ENCODE data around the gene ENGASE. TPM values are rescaled to one million over a fixed set of nuclear protein-coding genes. Genes with fewer than 3 reads are reported as not detected.
"Not testable (repeated sequence)": the region's sequence is repeated elsewhere in the genome, so short reads cannot be mapped to it uniquely, and the experiment has no call there.

The ENGASE gene
- total RNA-seq = 12.5 TPM

- peaks cover 16 to 17% (median 16%) of the 10 kb centered on the region in 3 donors for H3K36me3 ChIP-seq (ENCODE audit: control insufficient read depth in 3 of 3, insufficient read depth in 3 of 3, low read length in 3 of 3)
- peak within 1 kb of the TSS; percentile 80 for H3K27ac ChIP-seq (ENCODE audit: low read depth, low read length)
- H3K9ac ChIP-seq (ENCODE audit: low read depth in 1 of 3, low read length in 3 of 3) = peak within 1 kb of the TSS; percentile 78 to 94 (median 84)
- peaks cover 21 to 39% (median 38%) of the 10 kb centered on the region in 3 donors for H3K4me1 ChIP-seq (ENCODE audit: control insufficient read depth in 3 of 3, insufficient read depth in 3 of 3, low read length in 3 of 3)
- no peaks in the 10 kb centered on the region for H3K27me3 ChIP-seq (ENCODE audit: control insufficient read depth in 3 of 3, insufficient read depth in 3 of 3, low read length in 3 of 3)
- no peaks in the 10 kb centered on the region for H3K9me3 ChIP-seq (ENCODE audit: control insufficient read depth in 3 of 3, low read length in 3 of 3)
- peak within 1 kb of the TSS; percentile 77 to 91 (median 91) for H3K4me3 ChIP-seq (ENCODE audit: low read length in 3 of 3)
Measured at GRCh38 chr17:79074649-79075445, at the start of gene ENGASE. ENGASE (plus strand) TSS chr17:79074824; CDS start chr17:79074945, 121 bp downstream.

GRCh38 chr17:79024901-79025737 lies 49.5 kb upstream of the ENGASE start:
- Histone ChIP-seq H3K27me3 (ENCODE audit: control insufficient read depth in 3 of 3, insufficient read depth in 3 of 3, low read length in 3 of 3) (peaks cover 13 to 16% (median 14%) of the 10 kb centered on the region in 3 donors), H3K4me3 (ENCODE audit: low read length in 3 of 3) (peak overlapping the region; percentile 66 to 73 (median 72)), H3K36me3 (ENCODE audit: control insufficient read depth in 3 of 3, insufficient read depth in 3 of 3, low read length in 3 of 3) (no peaks in the 10 kb centered on the region), H3K9me3 (ENCODE audit: control insufficient read depth in 3 of 3, low read length in 3 of 3) (no peaks in the 10 kb centered on the region), H3K4me1 (ENCODE audit: control insufficient read depth in 3 of 3, insufficient read depth in 3 of 3, low read length in 3 of 3) (peaks cover 68 to 73% (median 71%) of the 10 kb centered on the region in 3 donors), H3K9ac (ENCODE audit: low read depth in 1 of 3, low read length in 3 of 3) (peak overlapping the region; percentile 67 to 80 (median 79)), H3K27ac (ENCODE audit: low read depth, low read length) (peak overlapping the region; percentile 65)

GRCh38 chr17:79026376-79027273 lies 48.0 kb upstream of the ENGASE start:
- Histone ChIP-seq H3K9ac (ENCODE audit: low read depth in 1 of 3, low read length in 3 of 3) (peak overlapping the region in 2 of 3 donors; percentile 40 to 64), H3K9me3 (ENCODE audit: control insufficient read depth in 3 of 3, low read length in 3 of 3) (no peaks in the 10 kb centered on the region), H3K4me1 (ENCODE audit: control insufficient read depth in 3 of 3, insufficient read depth in 3 of 3, low read length in 3 of 3) (peaks cover 58 to 64% (median 60%) of the 10 kb centered on the region in 3 donors), H3K27ac (ENCODE audit: low read depth, low read length) (peak overlapping the region; percentile 40), H3K36me3 (ENCODE audit: control insufficient read depth in 3 of 3, insufficient read depth in 3 of 3, low read length in 3 of 3) (no peaks in the 10 kb centered on the region), H3K4me3 (ENCODE audit: low read length in 3 of 3) (peak overlapping the region; percentile 15 to 52 (median 33)), H3K27me3 (ENCODE audit: control insufficient read depth in 3 of 3, insufficient read depth in 3 of 3, low read length in 3 of 3) (peaks cover 13 to 16% (median 14%) of the 10 kb centered on the region in 3 donors)

- H3K4me3 ChIP-seq (ENCODE audit: low read length in 3 of 3) = peak overlapping the region in 2 of 3 donors; percentile 24 to 54
- no peaks in the 10 kb centered on the region for H3K36me3 ChIP-seq (ENCODE audit: control insufficient read depth in 3 of 3, insufficient read depth in 3 of 3, low read length in 3 of 3)
- peak overlapping the region; percentile 6 to 47 (median 40) for H3K9ac ChIP-seq (ENCODE audit: low read depth in 1 of 3, low read length in 3 of 3)
- peak overlapping the region; percentile 40 for H3K27ac ChIP-seq (ENCODE audit: low read depth, low read length)
- peaks cover 13 to 16% (median 14%) of the 10 kb centered on the region in 3 donors for H3K27me3 ChIP-seq (ENCODE audit: control insufficient read depth in 3 of 3, insufficient read depth in 3 of 3, low read length in 3 of 3)
- H3K4me1 ChIP-seq (ENCODE audit: control insufficient read depth in 3 of 3, insufficient read depth in 3 of 3, low read length in 3 of 3) = peaks cover 55 to 63% (median 57%) of the 10 kb centered on the region in 3 donors
- no peaks in the 10 kb centered on the region for H3K9me3 ChIP-seq (ENCODE audit: control insufficient read depth in 3 of 3, low read length in 3 of 3)
Measured at GRCh38 chr17:79027274-79027924, 47.2 kb upstream of the ENGASE start.

GRCh38 chr17:79027925-79028491 lies 46.6 kb upstream of the ENGASE start:
- Histone ChIP-seq H3K27me3 (ENCODE audit: control insufficient read depth in 3 of 3, insufficient read depth in 3 of 3, low read length in 3 of 3) (peaks cover 13 to 16% (median 14%) of the 10 kb centered on the region in 3 donors), H3K9me3 (ENCODE audit: control insufficient read depth in 3 of 3, low read length in 3 of 3) (no peaks in the 10 kb centered on the region), H3K27ac (ENCODE audit: low read depth, low read length) (peak overlapping the region; percentile 40), H3K4me3 (ENCODE audit: low read length in 3 of 3) (peak overlapping the region in 1 of 3 donors; percentile 54), H3K4me1 (ENCODE audit: control insufficient read depth in 3 of 3, insufficient read depth in 3 of 3, low read length in 3 of 3) (peaks cover 50 to 59% (median 51%) of the 10 kb centered on the region in 3 donors), H3K9ac (ENCODE audit: low read depth in 1 of 3, low read length in 3 of 3) (peak overlapping the region in 2 of 3 donors; percentile 12 to 47), H3K36me3 (ENCODE audit: control insufficient read depth in 3 of 3, insufficient read depth in 3 of 3, low read length in 3 of 3) (no peaks in the 10 kb centered on the region)

- no peak overlapping the region for H3K27ac ChIP-seq (ENCODE audit: low read depth, low read length)
Measured at GRCh38 chr17:79028496-79029326, 45.9 kb upstream of the ENGASE start.

GRCh38 chr17:79029327-79030009 lies 45.2 kb upstream of the ENGASE start:
- Histone ChIP-seq H3K36me3 (ENCODE audit: control insufficient read depth in 3 of 3, insufficient read depth in 3 of 3, low read length in 3 of 3) (no peaks in the 10 kb centered on the region), H3K4me1 (ENCODE audit: control insufficient read depth in 3 of 3, insufficient read depth in 3 of 3, low read length in 3 of 3) (peaks cover 52 to 61% (median 53%) of the 10 kb centered on the region in 3 donors), H3K27me3 (ENCODE audit: control insufficient read depth in 3 of 3, insufficient read depth in 3 of 3, low read length in 3 of 3) (peaks cover 13 to 16% (median 14%) of the 10 kb centered on the region in 3 donors), H3K4me3 (ENCODE audit: low read length in 3 of 3) (no peak overlapping the region), H3K27ac (ENCODE audit: low read depth, low read length) (no peak overlapping the region), H3K9ac (ENCODE audit: low read depth in 1 of 3, low read length in 3 of 3) (no peak overlapping the region), H3K9me3 (ENCODE audit: control insufficient read depth in 3 of 3, low read length in 3 of 3) (no peaks in the 10 kb centered on the region)

More at GRCh38 chr17:79028496-79029326, 45.9 kb upstream of the ENGASE start:
- Histone ChIP-seq H3K27me3 (ENCODE audit: control insufficient read depth in 3 of 3, insufficient read depth in 3 of 3, low read length in 3 of 3) (peaks cover 13 to 16% (median 14%) of the 10 kb centered on the region in 3 donors), H3K36me3 (ENCODE audit: control insufficient read depth in 3 of 3, insufficient read depth in 3 of 3, low read length in 3 of 3) (no peaks in the 10 kb centered on the region), H3K9me3 (ENCODE audit: control insufficient read depth in 3 of 3, low read length in 3 of 3) (no peaks in the 10 kb centered on the region), H3K9ac (ENCODE audit: low read depth in 1 of 3, low read length in 3 of 3) (no peak overlapping the region), H3K4me1 (ENCODE audit: control insufficient read depth in 3 of 3, insufficient read depth in 3 of 3, low read length in 3 of 3) (peaks cover 50 to 58% (median 52%) of the 10 kb centered on the region in 3 donors), H3K4me3 (ENCODE audit: low read length in 3 of 3) (no peak overlapping the region)

- Histone ChIP-seq H3K4me1 (ENCODE audit: control insufficient read depth in 3 of 3, insufficient read depth in 3 of 3, low read length in 3 of 3) (peaks cover 46 to 57% (median 49%) of the 10 kb centered on the region in 3 donors), H3K27me3 (ENCODE audit: control insufficient read depth in 3 of 3, insufficient read depth in 3 of 3, low read length in 3 of 3) (peaks cover 13 to 16% (median 14%) of the 10 kb centered on the region in 3 donors)
- H3K4me3 ChIP-seq (ENCODE audit: low read length in 3 of 3); H3K9me3 ChIP-seq (ENCODE audit: control insufficient read depth in 3 of 3, low read length in 3 of 3); H3K36me3 ChIP-seq (ENCODE audit: control insufficient read depth in 3 of 3, insufficient read depth in 3 of 3, low read length in 3 of 3); H3K9ac ChIP-seq (ENCODE audit: low read depth in 1 of 3, low read length in 3 of 3); H3K27ac ChIP-seq (ENCODE audit: low read depth, low read length): not testable (repeated sequence)
Measured at GRCh38 chr17:79030636-79031035, 44.0 kb upstream of the ENGASE start.
